ENCODE measurements around the gene PBX2.
"Not testable (repeated sequence)": the region's sequence is repeated elsewhere in the genome, so short reads cannot be mapped to it uniquely, and the experiment has no call there.

PBX2 gene

DNA sequence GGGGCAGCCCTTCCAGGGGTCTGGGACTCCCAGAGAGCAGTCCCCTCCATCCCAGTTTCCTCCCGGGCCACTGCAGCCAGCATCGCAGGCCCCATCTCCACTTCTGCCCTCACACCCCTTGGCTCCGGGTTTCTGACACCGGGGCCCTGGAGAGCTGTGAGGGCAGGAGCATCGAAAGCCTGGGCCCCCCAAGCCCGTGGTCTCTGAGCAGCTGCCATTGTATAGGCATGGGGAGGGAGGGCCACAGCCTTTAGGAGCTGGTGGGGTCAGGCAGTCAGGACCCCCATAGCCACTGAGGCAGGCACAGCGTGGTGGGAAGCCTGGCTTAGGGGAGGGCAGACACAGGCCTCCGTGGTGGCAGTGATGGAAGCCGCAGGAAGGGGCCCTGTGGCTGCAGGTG, 12.2 kb upstream of the PBX2 start:
- no peak for DNase-seq (ENCODE audit: low read depth)

- no peak for DNase-seq (ENCODE audit: low read depth)
These were observed 10.9 kb upstream of the PBX2 start for GRCh38 chr6:32200711-32201475.

GRCh38 chr6:32198866-32199265, 8.9 kb upstream of the PBX2 start:
- no peak for DNase-seq (ENCODE audit: low read depth)

DNA sequence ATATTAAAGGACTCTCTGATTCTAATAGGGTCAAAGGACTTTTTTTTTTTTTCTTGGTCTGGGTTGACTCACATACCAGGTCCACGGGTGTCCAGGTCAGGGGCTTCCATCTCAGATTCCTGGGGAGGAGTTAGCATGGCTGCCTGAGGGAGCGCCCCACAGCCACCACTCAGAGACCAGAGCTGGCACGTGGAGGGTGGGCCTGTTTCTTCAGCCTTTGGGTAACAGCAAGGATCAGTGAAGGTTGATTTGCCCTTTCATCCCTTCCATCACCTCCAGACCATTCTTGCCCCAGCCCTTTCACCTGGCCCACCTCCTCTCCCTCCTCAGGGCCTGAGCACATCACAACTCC, 8.3 kb upstream of the PBX2 start:
- DNase-seq (ENCODE audit: low read depth) = no peak

DNA sequence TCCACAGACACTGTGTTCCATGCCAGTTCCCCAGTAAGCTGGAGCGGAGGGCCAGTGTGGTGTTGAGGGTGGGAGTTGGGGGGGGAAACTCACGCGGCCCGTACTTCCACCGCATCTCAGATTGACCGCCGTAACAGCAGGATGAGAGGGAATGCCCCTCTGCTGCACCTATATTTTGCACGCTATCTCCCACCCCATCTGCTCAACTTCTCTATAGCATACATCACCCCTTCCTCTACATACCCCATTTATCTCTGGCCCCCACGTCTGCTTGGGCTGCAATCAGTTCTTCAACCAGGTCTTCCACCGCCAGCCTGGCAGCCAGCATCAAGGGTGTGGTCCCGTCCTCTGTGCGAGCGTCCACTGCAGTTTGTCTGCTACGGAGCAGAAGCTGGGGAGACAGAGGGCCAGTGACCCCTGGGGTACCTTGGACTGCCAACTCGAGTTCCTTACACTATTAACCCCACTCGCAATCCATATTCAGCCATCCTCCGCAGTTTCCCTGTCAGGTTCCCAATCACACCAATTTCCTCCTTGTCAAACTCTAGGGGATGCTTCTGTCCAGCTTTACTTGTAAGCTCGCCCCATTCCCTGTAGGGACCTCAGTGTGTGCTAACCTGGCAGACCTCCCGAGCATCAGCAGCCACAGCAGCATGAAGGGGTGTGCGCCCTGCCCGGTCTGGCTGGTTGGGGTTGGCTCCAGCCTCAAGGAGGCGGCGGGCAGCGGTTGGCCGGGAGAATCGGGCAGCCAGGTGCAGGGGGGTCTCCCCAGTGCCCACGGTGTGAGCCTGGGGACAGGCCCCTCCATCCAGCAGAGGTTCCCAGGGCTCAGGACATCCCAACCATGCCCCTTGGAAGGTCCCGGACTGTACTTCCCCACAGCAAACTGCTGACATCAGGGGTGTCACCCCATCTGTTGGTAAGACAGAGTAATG, 6.9 kb upstream of the PBX2 start:
- DNase-seq (ENCODE audit: low read depth) = no peak

- DNase-seq (ENCODE audit: low read depth) = peak; percentile 70
These were observed 6.1 kb upstream of the PBX2 start for GRCh38 chr6:32195902-32196681.

DNA sequence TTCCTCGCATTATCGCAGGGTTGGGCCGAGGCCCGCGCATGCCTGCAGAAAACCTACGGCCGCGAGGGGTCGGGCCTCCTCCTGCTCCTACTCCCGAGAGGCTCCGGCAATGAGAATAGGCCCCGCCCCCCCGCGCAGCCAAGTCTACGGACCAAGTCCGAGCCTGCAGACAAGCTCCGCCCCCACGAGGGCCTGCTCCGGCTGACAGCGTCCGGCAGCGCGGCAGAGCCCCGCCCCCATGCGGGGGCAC, 5.6 kb upstream of the PBX2 start:
- peak; percentile 100 for DNase-seq (ENCODE audit: low read depth)

- peak; percentile 55 for DNase-seq (ENCODE audit: low read depth)
These were observed 5.0 kb upstream of the PBX2 start for GRCh38 chr6:32194825-32195651.

DNA sequence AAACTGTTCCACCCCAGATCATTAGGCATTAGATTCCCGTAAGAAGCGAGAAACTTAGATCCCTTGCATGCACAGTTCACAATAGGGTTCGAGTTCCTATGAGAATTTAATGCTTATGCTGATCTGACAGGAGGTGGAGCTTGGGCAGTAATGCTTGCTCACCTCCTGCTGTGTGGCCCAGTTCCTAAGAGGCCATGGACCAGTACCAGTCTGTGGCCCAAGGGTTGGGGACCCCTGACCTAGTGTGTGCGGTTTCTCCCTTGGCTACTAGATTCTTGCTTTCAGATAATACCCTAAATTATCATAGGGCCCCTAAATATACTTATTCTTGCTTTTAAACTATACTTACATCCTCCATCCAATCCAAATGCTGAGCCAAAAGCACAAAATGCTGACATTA, 4.4 kb upstream of the PBX2 start:
- DNase-seq (ENCODE audit: low read depth) = no peak

DNA sequence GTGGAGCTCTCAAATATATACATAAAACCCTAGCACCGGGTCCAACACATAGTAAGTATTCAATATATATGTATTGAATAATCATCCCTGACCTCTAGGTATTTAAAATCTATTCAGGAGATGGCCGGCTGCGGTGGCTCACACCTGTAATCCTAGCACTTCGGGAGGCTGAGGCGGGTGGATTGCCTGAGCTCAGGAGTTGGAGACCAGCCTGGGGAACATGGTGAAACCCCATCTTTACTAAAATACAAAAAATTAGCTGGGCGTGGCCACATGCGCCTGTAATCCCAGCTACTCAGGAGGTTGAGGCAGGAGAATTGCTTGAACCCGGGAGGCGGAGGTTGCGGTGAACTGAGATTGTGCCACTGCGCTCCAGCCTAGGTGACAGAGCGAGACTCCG, 3.1 kb upstream of the PBX2 start:
- not testable (repeated sequence) for DNase-seq (ENCODE audit: low read depth)

- DNase-seq (ENCODE audit: low read depth) = no peak
These were observed 2.6 kb upstream of the PBX2 start, which contains the start of gene GPSM3 for GRCh38 chr6:32192608-32193039. TSS of gene GPSM3 (minus strand) at chr6:32192643. CDS start at chr6:32192513, 130 bp downstream.

DNA sequence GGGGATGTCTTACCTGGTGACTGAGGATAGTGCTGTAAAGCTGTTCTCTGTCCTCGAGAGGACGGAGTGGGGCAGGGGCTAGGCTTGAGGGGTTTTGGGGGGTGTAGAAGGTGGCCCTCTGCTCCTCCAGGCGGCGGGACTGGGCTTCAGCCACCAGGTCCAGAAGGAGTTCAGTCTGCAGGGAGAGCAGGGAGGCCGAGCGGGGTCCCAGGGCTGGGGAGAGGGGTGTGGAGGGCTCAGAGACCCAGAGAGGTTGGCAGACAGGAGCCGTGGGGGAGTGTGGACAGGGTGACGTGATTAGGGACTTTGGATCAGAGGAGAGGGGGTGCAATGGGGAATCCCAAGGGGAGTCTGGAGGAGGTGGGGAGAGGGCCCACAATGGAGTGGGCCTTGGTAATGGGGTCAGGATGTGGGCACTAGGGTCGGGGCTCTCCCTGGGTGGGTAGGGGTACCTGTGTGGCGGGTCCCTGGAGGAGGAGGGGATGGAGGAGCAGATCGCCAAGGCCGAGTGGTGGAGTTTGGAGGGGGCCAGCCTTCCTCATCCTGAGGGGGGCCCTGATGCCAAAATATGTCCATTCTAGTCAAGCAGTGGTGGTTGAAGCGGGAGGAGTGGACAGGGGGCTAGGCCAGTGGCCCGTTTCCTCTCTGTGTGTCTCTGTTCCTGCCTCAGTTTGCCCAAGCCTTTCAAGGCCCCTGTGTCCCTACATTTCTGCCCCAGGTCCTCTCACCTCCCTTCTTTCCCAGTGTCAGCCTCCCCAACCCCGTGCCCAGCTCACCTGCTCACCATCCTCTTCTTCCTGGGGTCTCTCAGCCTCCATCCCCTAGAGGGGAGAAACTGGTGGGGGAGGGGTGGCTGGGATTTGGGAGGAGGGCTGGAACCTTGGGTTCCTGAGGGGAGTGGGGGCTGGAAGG, 1.9 kb upstream of the PBX2 start:
- DNase-seq (ENCODE audit: low read depth) = no peak

GRCh38 chr6:32190911-32191677, 1.1 kb upstream of the PBX2 start:
- DNase-seq (ENCODE audit: low read depth) = no peak

DNA sequence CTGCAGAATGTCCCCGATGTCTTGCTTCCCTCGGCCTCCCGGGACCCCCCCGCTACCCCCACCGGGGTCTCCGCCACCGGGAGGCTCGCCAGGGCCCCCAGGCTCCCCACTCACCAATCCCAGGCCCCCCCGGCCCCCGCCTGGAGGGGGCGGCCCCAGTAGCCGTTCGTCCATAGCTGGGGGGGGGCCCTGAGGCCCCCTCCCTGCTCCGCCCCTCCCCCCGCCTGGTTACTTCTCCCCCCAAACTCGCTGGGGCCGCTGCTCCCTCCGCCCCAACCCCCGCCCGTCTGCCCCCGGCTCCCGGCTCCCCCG, 304 bp downstream of the PBX2 start:
- DNase-seq (ENCODE audit: low read depth) = no peak

DNA sequence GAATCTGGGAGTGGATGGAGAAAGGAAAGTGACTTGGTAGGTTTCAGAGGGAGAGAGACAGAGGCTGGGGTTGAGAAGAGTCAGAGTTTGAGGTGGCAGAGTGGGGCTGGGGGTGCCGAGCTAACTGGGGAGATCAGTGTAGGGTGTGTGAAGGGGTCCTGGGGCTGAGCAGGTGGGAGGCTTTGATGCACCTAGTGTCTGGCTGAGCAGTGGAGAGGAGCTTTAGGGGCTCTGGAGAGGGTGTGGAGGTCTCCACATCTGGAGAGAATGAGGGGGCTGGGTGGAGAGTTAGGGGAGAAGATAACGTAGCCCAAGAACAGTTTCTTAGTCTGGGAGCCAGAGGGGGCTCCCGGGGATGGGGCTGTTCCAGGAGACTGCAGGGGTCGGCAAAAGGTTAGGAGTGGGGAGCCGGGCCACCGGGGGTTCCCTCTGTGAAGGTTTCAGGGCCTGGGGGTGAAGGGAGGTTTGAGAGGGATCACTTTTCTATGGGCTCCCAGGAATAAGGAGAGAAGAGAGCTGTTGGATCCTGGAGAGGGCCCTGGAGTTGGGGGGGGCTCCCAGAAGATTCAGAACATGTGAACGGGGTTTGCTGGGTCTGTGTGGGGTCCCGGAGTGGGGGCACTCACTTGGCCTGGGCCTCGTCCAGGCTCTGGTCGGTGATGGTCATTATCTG, 797 bp downstream of the PBX2 start:
- no peak for DNase-seq (ENCODE audit: low read depth)

DNA sequence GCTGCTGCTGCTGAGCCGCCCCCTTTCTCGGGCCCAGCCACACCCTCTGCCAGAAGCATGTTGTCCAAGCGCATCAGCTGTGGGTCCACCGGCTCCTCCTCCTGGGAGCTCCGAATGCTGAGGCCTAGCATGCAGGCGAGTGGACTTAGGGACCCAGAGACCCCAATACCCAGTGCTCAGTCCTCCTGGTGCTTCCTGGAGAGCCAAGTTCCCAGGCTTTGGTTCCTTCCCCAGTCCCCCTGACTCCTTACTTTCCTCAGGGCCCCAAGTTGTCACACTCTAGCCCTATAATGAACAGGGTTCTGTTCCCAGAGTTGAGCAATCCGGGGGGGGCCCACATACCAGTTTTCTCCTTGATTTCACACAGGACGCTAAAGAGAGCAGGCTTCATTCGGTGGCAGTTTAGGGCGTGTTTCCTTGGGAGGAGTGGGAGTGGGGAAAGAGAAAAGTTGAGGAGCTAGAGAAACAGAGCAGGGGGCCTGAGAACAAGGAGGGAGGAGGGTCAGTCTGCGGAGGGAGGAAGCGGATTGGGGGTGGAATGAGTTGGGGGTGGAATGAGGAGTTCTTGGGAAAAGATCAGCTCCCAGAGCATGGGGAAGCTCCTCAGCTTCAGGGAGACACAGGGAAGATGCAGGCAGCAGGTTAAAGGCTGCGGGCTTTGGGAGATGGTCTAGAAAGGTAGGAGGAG, 1.5 kb downstream of the PBX2 start:
- no peak for DNase-seq (ENCODE audit: low read depth)

GRCh38 chr6:32187725-32188380, 2.1 kb downstream of the PBX2 start:
- not testable (repeated sequence) for DNase-seq (ENCODE audit: low read depth)

DNA sequence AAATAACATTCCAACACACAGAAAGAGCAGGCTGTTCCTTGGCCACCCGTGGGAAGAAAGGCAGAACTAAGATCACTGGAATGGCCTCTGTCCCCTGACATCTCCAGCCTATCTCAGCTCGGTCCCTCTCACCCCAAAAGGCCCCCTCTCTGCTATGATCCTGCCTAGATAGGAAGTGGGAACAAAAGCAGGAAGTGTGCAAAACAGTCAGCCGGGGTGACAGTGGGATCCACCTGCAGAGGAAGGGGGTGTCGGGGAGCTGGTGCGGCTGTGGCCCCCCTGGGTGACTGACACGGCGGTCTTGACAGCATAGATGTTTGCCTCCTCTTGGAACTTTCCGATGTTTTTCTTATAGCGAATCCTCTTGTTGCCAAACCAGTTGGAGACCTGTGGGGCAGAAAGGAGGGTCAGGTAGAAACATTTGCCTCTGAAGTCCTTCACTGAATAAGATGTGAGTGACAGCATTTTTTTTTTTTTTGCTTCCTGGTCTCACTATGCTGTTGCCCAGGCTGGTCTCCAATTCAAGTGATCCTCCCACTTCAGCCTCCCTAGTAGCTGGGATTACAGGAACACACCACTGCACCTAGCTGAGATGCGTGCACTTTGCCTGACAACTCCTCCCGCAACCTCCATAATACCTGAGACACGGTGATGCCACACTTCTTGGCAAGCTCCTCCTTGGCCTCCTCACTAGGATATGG, 2.8 kb downstream of the PBX2 start:
- no peak for DNase-seq (ENCODE audit: low read depth)
